SH-SY5Y (cell line): ENCODE measurements around the gene SBK2.

Experiments used
- GATA2 ChIP-seq: IDR thresholded peaks from 2 replicates; pipeline ENCODE4 v1.6.1; 2011; ENCODE audit warnings: mild to moderate bottlenecking, low read depth, low read length
- GATA3 ChIP-seq: IDR thresholded peaks from 2 replicates; pipeline ENCODE4 v1.6.1; 2011; ENCODE audit warnings: low read depth, mild to moderate bottlenecking, low read length, moderate library complexity

SBK2 gene

GRCh38 chr19:55528030-55528803, 8.7 kb downstream of the SBK2 start:
- TF ChIP-seq GATA3 (no peak), GATA2 (no peak)

- TF ChIP-seq GATA2 (no peak), GATA3 (no peak)
Measured at GRCh38 chr19:55527197-55528029, 9.5 kb downstream of the SBK2 start.

- TF ChIP-seq GATA3 (no peak), GATA2 (no peak)
Measured at GRCh38 chr19:55526216-55527196, 10.4 kb downstream of the SBK2 start.

- TF ChIP-seq GATA2 (no peak), GATA3 (no peak)
Measured at GRCh38 chr19:55525289-55526101, 11.4 kb downstream of the SBK2 start.

GRCh38 chr19:55520691-55521292, 16.1 kb downstream of the SBK2 start:
- TF ChIP-seq GATA3, result no peak
- TF ChIP-seq GATA2, result no peak

GRCh38 chr19:55519451-55520311, 17.3 kb downstream of the SBK2 start:
- TF ChIP-seq GATA3 (no peak), GATA2 (no peak)

GRCh38 chr19:55516878-55517620, 19.9 kb downstream of the SBK2 start:
- TF ChIP-seq GATA3 (no peak), GATA2 (no peak)

- TF ChIP-seq GATA2, result no peak
- TF ChIP-seq GATA3, result no peak
Measured at GRCh38 chr19:55508120-55508519, 28.8 kb downstream of the SBK2 start.

- no peak for TF ChIP-seq GATA2
- TF ChIP-seq GATA3, result no peak
Measured at GRCh38 chr19:55504981-55505380, 32.0 kb downstream of the SBK2 start.

- no peak for TF ChIP-seq GATA2
- no peak for TF ChIP-seq GATA3
Measured at GRCh38 chr19:55504252-55504603, 32.7 kb downstream of the SBK2 start.

- TF ChIP-seq GATA3 (no peak), GATA2 (no peak)
Measured at GRCh38 chr19:55503502-55504251, 33.3 kb downstream of the SBK2 start.
